Panc1 (cell line): ENCODE data around the gene IL1RAPL1.

Source experiments
- CTCF ChIP-seq: fragments of 450-650 bp; IDR thresholded peaks from 2 replicates; pipeline ENCODE4 v1.5.1; 2017; ENCODE audit warnings: mild to moderate bottlenecking
- POLR2AphosphoS5 ChIP-seq: IDR thresholded peaks from 2 replicates; pipeline ENCODE4 v1.6.1; 2012; ENCODE audit warnings: mild to moderate bottlenecking, low read depth, low read length, moderate library complexity

- TF ChIP-seq POLR2AphosphoS5: no peak
- TF ChIP-seq CTCF: peak; percentile 15; the same call in 1 of the 2 replicates
These were observed 114.0 kb downstream of the IL1RAPL1 start for GRCh38 chrX:28701222-28701621.
